ENCODE measurements around the gene UBA5.
A peak's percentile ranks its signal among the peaks of the same experiment; 100 is the strongest.

UBA5 gene

DNA sequence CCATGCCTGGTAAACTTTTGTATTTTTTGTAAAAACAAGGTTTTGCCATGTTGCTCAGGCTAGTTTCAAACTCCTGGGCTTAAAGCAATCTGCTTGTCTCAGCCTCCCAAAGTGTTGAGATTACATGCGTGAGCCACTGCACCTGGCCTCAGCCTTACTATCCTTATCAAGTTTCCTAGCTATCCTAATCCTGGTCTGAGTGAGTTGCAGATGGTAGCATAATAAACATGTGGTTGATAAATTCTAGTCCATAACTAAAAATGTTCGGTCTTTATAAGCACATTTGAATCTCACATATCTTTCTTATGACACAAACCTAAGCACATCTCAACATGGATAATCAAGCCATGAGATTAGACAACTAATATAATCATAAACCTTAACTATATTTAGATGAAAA, 43.6 kb downstream of the UBA5 start:
- no peak for DNase-seq (ENCODE audit: low read depth)
- no peak overlapping the region for H3K4me3 ChIP-seq (replicated peaks; ENCODE audit: low read depth, low read length)
- TF ChIP-seq CTCF (IDR thresholded peaks at IDR 0.05; ENCODE audit: low read length, missing control alignments) = no peak

GRCh38 chr3:132709761-132710160, 49.6 kb downstream of the UBA5 start:
- peak; percentile 18 for DNase-seq (ENCODE audit: low read depth)
- H3K4me3 ChIP-seq (replicated peaks; ENCODE audit: low read depth, low read length) = no peak overlapping the region
- no peak for TF ChIP-seq CTCF (IDR thresholded peaks at IDR 0.05; ENCODE audit: low read length, missing control alignments)

DNA sequence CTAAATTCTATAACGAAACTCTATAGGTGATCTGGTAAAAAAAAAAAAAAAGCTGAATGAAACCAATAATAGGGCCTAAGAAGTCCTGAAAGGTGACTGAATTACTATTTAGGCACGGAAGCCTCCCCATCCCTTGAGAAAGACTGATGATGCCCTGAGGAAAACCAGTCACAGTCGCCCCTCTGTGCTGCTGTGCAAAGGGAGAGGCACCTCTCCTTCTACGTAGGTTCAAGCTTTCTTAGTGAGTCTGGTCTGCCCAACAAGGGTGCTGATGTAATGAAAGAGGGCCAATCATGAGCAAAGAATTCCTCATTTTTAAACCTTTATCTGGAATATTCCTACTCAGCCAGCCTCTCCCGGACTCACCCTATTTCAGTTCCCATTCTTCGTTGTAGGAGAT, 50.2 kb downstream of the UBA5 start:
- no peak for DNase-seq (ENCODE audit: low read depth)
- no peak overlapping the region for H3K4me3 ChIP-seq (replicated peaks; ENCODE audit: low read depth, low read length)
- no peak for TF ChIP-seq CTCF (IDR thresholded peaks at IDR 0.05; ENCODE audit: low read length, missing control alignments)

- no peak for TF ChIP-seq CTCF (IDR thresholded peaks at IDR 0.05; ENCODE audit: low read length, missing control alignments)
- no peak for DNase-seq (ENCODE audit: low read depth)
- no peak overlapping the region for H3K4me3 ChIP-seq (replicated peaks; ENCODE audit: low read depth, low read length)
Observed at GRCh38 chr3:132713977-132714727, 54.0 kb downstream of the UBA5 start.

GRCh38 chr3:132716372-132716771, 56.2 kb downstream of the UBA5 start:
- H3K4me3 ChIP-seq (replicated peaks; ENCODE audit: low read depth, low read length) = no peak overlapping the region
- TF ChIP-seq CTCF (IDR thresholded peaks at IDR 0.05; ENCODE audit: low read length, missing control alignments) = no peak
- DNase-seq (ENCODE audit: low read depth) = no peak

- H3K4me3 ChIP-seq (replicated peaks; ENCODE audit: low read depth, low read length) = peak overlapping the region; percentile 23
- DNase-seq (ENCODE audit: low read depth) = no peak
- TF ChIP-seq CTCF (IDR thresholded peaks at IDR 0.05; ENCODE audit: low read length, missing control alignments) = no peak
Observed at GRCh38 chr3:132720228-132720627, 60.1 kb downstream of the UBA5 start.

Data from fibroblast of pulmonary artery (primary cell).